Osteoblast (primary cell): ENCODE results near the gene GRM8. TPM values are rescaled to one million over a fixed set of nuclear protein-coding genes. Genes with fewer than 3 reads are reported as not detected.

Experiments
- DNase-seq: peaks from one replicate; pipeline ENCODE4 v3.0.0; 2011; ENCODE audit warnings: low spot score, mixed read lengths; ENCODE audit not compliant: insufficient read length; ENCODE audit errors: missing footprints
- H2AFZ ChIP-seq: 2 replicates; pipeline ENCODE4 v1.6.0; 2011; ENCODE audit warnings: mild to moderate bottlenecking, low read length
- H3K27ac ChIP-seq: 2 replicates; pipeline ENCODE4 v1.5.1; 2011; ENCODE audit warnings: mild to moderate bottlenecking, low read depth, low read length, moderate library complexity
- H3K27me3 ChIP-seq: 2 replicates; pipeline ENCODE4 v1.6.0; 2012; ENCODE audit warnings: mild to moderate bottlenecking, control low read depth, inconsistent platforms, low read length, moderate library complexity; ENCODE audit not compliant: insufficient read depth
- H3K36me3 ChIP-seq: 2 replicates; pipeline ENCODE4 v1.5.1; 2011; ENCODE audit warnings: mild to moderate bottlenecking, low read length, control low read depth, moderate library complexity; ENCODE audit not compliant: insufficient read depth
- H3K4me1 ChIP-seq: 2 replicates; pipeline ENCODE4 v1.5.1; 2011; ENCODE audit warnings: mild to moderate bottlenecking, low read length, control low read depth, moderate library complexity; ENCODE audit not compliant: insufficient read depth
- H3K4me2 ChIP-seq: 2 replicates; pipeline ENCODE4 v1.6.0; 2011; ENCODE audit warnings: mild to moderate bottlenecking, low read length; ENCODE audit not compliant: insufficient read depth
- H3K4me3 ChIP-seq: fragments of 200-600 bp; sonication (generic); 3 replicates; pipeline ENCODE4 v1.5.1; 2012; ENCODE audit warnings: mild to moderate bottlenecking, low read length, inconsistent platforms; ENCODE audit not compliant: insufficient read depth
- H3K79me2 ChIP-seq: 2 replicates; pipeline ENCODE4 v1.6.0; 2012; ENCODE audit warnings: mild to moderate bottlenecking, low read length, control low read depth, inconsistent platforms; ENCODE audit not compliant: insufficient read depth
- H3K9me3 ChIP-seq: 2 replicates; pipeline ENCODE4 v1.5.1; 2011; ENCODE audit warnings: low read depth, low read length, control low read depth
- H4K20me1 ChIP-seq: 2 replicates; pipeline ENCODE4 v1.6.0; 2012; ENCODE audit warnings: mild to moderate bottlenecking, low read length, control low read depth; ENCODE audit not compliant: insufficient read depth
- CTCF ChIP-seq: IDR thresholded peaks from 2 replicates; pipeline ENCODE4 v1.5.1; 2011; ENCODE audit warnings: mild to moderate bottlenecking, low read depth, low read length, moderate library complexity; ENCODE audit errors: extremely low read depth
- small RNA-seq: library from RNA; depleted of rRNA; stranded (forward); fragments of <200 nt; gene quantifications from one replicate; pipeline ENCODE3, GENCODE V24; 2012
- total RNA-seq: library from RNA; depleted of rRNA; stranded (reverse); fragments of >200 nt; gene quantifications from 2 replicates; pipeline ENCODE4 v1.2.3, GENCODE V29; 2012

GRM8 gene
- total RNA-seq, 1 donor: not detected

DNA sequence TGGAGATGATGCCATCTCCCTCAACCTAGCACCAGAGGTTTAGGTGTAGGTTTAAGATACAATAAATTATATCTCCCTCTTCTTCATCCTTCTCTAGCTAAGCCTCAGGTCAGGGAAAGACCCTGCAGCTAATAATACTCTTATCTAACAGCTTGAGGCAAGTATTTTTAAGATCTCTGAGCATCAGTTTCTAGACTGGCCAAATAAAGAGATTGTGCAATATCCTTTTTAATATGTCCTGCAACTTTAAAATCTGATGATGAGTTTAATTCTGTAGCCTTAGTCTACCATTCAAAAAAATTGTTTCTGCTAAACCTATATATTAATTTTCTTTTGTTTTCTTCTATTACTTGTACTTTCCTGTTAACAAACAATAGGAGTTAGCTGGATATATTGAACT, 850.8 kb downstream of the GRM8 start:
- H3K27ac ChIP-seq: no peak overlapping the region
- H4K20me1 ChIP-seq: no peaks in the 10 kb centered on the region
- H3K4me3 ChIP-seq: no peak overlapping the region
- H2AFZ ChIP-seq: no peak overlapping the region
- no peak overlapping the region for H3K4me2 ChIP-seq
- H3K79me2 ChIP-seq: no peaks in the 10 kb centered on the region
- no peaks in the 10 kb centered on the region for H3K36me3 ChIP-seq
- no peaks in the 10 kb centered on the region for H3K4me1 ChIP-seq
- DNase-seq: no peak
- H3K9me3 ChIP-seq: no peaks in the 10 kb centered on the region
- no peak for TF ChIP-seq CTCF
- no peaks in the 10 kb centered on the region for H3K27me3 ChIP-seq

GRCh38 chr7:126398851-126399529, 853.8 kb downstream of the GRM8 start:
- Histone ChIP-seq H4K20me1 (no peaks in the 10 kb centered on the region), H3K4me1 (no peaks in the 10 kb centered on the region), H3K4me2 (no peak overlapping the region), H3K27ac (no peak overlapping the region), H2AFZ (no peak overlapping the region), H3K27me3 (no peaks in the 10 kb centered on the region), H3K4me3 (no peak overlapping the region), H3K9me3 (no peaks in the 10 kb centered on the region), H3K36me3 (no peaks in the 10 kb centered on the region), H3K79me2 (no peaks in the 10 kb centered on the region)
- DNase-seq: no peak
- no peak for TF ChIP-seq CTCF

- no peak overlapping the region for H2AFZ ChIP-seq
- H4K20me1 ChIP-seq: no peaks in the 10 kb centered on the region
- H3K27me3 ChIP-seq: no peaks in the 10 kb centered on the region
- H3K9me3 ChIP-seq: no peaks in the 10 kb centered on the region
- H3K36me3 ChIP-seq: no peaks in the 10 kb centered on the region
- DNase-seq: no peak
- no peak overlapping the region for H3K4me3 ChIP-seq
- no peak overlapping the region for H3K4me2 ChIP-seq
- TF ChIP-seq CTCF: no peak
- no peak overlapping the region for H3K27ac ChIP-seq
- no peaks in the 10 kb centered on the region for H3K79me2 ChIP-seq
- no peaks in the 10 kb centered on the region for H3K4me1 ChIP-seq
Measured at GRCh38 chr7:126398285-126398684, 854.5 kb downstream of the GRM8 start.

DNA sequence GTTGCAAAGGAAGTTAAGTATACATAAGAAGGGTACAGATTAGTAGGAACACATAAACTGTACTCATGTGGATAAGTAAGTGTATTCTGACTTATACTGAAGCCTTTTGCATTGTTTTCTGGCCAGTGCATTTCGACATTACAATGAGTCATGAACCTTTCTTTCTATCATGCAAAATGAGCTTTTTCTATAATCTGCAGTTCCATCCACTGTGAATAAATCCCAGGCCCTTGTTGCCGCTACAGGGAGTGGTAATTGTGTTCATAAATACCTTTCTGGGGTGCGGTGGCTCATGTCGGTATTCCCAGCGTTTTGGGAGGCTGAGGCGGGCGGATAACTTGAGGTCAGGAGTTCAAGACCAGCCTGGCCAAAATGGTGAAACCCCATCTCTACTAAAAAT, 858.3 kb downstream of the GRM8 start:
- H3K27me3 ChIP-seq: no peaks in the 10 kb centered on the region
- DNase-seq: no peak
- no peaks in the 10 kb centered on the region for H4K20me1 ChIP-seq
- no peak overlapping the region for H2AFZ ChIP-seq
- H3K4me2 ChIP-seq: no peak overlapping the region
- no peak overlapping the region for H3K4me3 ChIP-seq
- TF ChIP-seq CTCF: no peak
- H3K9me3 ChIP-seq: no peaks in the 10 kb centered on the region
- H3K4me1 ChIP-seq: no peaks in the 10 kb centered on the region
- H3K79me2 ChIP-seq: no peaks in the 10 kb centered on the region
- no peak overlapping the region for H3K27ac ChIP-seq
- no peaks in the 10 kb centered on the region for H3K36me3 ChIP-seq

Small RNA genes lying within 50 kb of the gene (small RNA-seq; reads per million reads assigned to genes)
- not detected for gene MIR592

Other genes with a start within 250 kb of the GRM8 start
- gene ZNF800, start 139.8 kb upstream of the GRM8 start, total RNA-seq: 21.7 and 26.5 TPM in 2 replicates